ENCODE results near the gene UGT1A9. TPM values are rescaled to one million over a fixed set of nuclear protein-coding genes. Genes with fewer than 3 reads are reported as not detected.

UGT1A9 gene
- total RNA-seq, 1 experiment from 2014 or later: not detected

DNA sequence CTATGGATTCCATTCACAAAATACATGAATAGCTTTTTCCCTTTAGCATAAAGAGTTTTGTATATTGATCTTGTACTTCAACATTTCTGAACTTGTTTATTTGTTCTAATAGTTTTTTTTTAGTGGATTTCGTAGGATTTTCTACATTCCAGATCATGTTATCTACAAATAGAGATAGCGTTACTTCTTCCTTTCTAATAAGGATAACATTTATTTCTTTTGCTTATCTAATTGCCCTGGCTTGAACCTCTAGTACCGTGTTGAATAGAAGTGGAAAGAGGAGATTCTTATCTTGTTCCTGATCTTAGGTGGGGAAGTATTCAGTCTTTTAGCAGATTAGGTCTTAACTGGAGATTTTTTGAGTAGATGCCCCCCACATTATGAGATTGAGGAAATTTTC lies 30.5 kb downstream of the UGT1A9 start:
- Histone ChIP-seq H3K27me3 (ENCODE audit: insufficient read depth, low read depth) (no peaks in the 10 kb centered on the region), H3K9me2 (ENCODE audit: insufficient read depth) (no peaks in the 10 kb centered on the region), H3K79me2 (ENCODE audit: low read depth) (peaks cover 96% of the 10 kb centered on the region), H3K36me3 (ENCODE audit: low read depth) (peaks cover 79% of the 10 kb centered on the region), H3F3A (ENCODE audit: insufficient read depth, low read depth) (peaks cover 93% of the 10 kb centered on the region), H3K9me3 (ENCODE audit: insufficient read depth, low read depth) (no peaks in the 10 kb centered on the region), H3K27ac (peak overlapping the region; percentile 97), H2AFZ (no peak overlapping the region), H3K4me2 (peak overlapping the region; percentile 63), H3K4me1 (replicated peaks; ENCODE audit: insufficient read depth) (peaks cover 100% of the 10 kb centered on the region), H4K20me1 (ENCODE audit: insufficient read depth) (0 out of 2 replicates have a peak, but pooled peaks cover under 1% of the 10 kb centered on the region), H3K4me3 (0 out of 2 replicates have a peak overlapping the region, but pooled peaks have one; percentile 5)
- no peak for DNase-seq
- intact Hi-C loops (cut with micrococcal nuclease; ENCODE audit: unreplicated experiment): loop anchor here (10.0 kb wide), 1 partner anchor 1283 kb away; no protein-coding TSS in a partner anchor
- CTCF ChIA-PET: interaction anchor here (0.6 kb wide), 1 partner anchor 358 kb away, joined by 4 read pairs; no protein-coding TSS in a partner anchor
- POLR2A ChIA-PET (ENCODE audit: unreplicated experiment): interaction anchor here (0.5 to 1.4 kb wide), 3 partner anchors 10 to 280 kb away, joined by 3 to 16 read pairs (median 3); partner anchors contain the start of gene UGT1A6
- TF ChIP-seq, protein P1, sequence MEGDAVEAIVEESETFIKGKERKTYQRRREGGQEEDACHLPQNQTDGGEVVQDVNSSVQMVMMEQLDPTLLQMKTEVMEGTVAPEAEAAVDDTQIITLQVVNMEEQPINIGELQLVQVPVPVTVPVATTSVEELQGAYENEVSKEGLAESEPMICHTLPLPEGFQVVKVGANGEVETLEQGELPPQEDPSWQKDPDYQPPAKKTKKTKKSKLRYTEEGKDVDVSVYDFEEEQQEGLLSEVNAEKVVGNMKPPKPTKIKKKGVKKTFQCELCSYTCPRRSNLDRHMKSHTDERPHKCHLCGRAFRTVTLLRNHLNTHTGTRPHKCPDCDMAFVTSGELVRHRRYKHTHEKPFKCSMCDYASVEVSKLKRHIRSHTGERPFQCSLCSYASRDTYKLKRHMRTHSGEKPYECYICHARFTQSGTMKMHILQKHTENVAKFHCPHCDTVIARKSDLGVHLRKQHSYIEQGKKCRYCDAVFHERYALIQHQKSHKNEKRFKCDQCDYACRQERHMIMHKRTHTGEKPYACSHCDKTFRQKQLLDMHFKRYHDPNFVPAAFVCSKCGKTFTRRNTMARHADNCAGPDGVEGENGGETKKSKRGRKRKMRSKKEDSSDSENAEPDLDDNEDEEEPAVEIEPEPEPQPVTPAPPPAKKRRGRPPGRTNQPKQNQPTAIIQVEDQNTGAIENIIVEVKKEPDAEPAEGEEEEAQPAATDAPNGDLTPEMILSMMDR (conservative IDR thresholded peaks at IDR 0.05): no peak
- TF ChIP-seq EZH2 (IDR thresholded peaks at IDR 0.05; ENCODE audit: low read depth): no peak
- BruUV-seq (replicated peaks): no TSS peak

DNA sequence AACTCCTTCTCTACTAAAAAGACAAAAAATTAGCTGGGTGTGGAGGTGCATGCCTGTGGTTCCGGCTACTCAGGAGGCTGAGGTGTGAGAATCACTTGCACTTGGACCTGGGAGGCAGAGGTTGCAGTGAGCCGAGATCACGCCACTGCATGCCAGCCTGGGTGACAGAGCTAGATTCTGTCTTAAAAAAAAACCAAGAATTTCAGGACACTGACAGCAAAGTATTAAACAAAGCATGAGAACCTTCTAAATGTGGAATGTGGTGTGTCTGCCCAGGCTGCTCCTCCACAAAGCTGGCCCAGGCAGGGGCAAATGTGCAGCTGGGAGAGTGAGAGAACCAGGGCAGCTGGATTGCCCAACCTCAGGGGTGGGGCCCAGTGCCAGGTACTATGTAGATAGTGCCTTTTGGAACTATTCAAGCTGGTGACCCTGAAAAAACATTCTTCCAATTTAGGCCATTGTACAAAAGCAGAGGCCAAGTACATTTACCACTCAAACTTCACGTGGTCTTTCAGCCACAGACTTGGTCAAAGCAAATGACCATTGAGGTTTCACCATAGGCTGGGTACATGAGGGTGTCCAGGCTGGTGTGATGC lies 34.3 kb downstream of the UGT1A9 start:
- H3K4me3 ChIP-seq: peak overlapping the region; percentile 15; the same call in 1 of the 2 replicates
- no peak overlapping the region for H2AFZ ChIP-seq
- H3K27me3 ChIP-seq (ENCODE audit: insufficient read depth, low read depth): no peaks in the 10 kb centered on the region
- no TSS peak for BruUV-seq (replicated peaks)
- H3K4me2 ChIP-seq: peak overlapping the region; percentile 63
- intact Hi-C loops (cut with micrococcal nuclease; ENCODE audit: unreplicated experiment): loop anchor here (1.0 to 10.0 kb wide), 7 partner anchors 15 to 1279 kb away; partner anchors contain the start of gene DGKD
- POLR2A ChIA-PET (ENCODE audit: unreplicated experiment): interaction anchor here (0.5 to 1.6 kb wide), 12 partner anchors 8 to 292 kb away, joined by 3 to 53 read pairs (median 8); partner anchors contain the start of gene UGT1A6
- DNase-seq: peak; percentile 97
- no peaks in the 10 kb centered on the region for H3K9me3 ChIP-seq (ENCODE audit: insufficient read depth, low read depth)
- peaks cover 89% of the 10 kb centered on the region for H3K36me3 ChIP-seq (ENCODE audit: low read depth)
- peaks cover 8% of the 10 kb centered on the region; the same call in 1 of the 2 replicates for H4K20me1 ChIP-seq (ENCODE audit: insufficient read depth)
- CTCF ChIA-PET: interaction anchor here (0.6 to 1.0 kb wide), 2 partner anchors 127 to 257 kb away, joined by 3 to 5 read pairs; no protein-coding TSS in a partner anchor
- peaks cover 100% of the 10 kb centered on the region for H3K79me2 ChIP-seq (ENCODE audit: low read depth)
- TF ChIP-seq EZH2 (IDR thresholded peaks at IDR 0.05; ENCODE audit: low read depth): no peak
- TF ChIP-seq, protein P1 (conservative IDR thresholded peaks at IDR 0.05): no peak
- H3K4me1 ChIP-seq (replicated peaks; ENCODE audit: insufficient read depth): peaks cover 97% of the 10 kb centered on the region
- peaks cover 93% of the 10 kb centered on the region for H3F3A ChIP-seq (ENCODE audit: insufficient read depth, low read depth)
- no peaks in the 10 kb centered on the region for H3K9me2 ChIP-seq (ENCODE audit: insufficient read depth)
- H3K27ac ChIP-seq: peak overlapping the region; percentile 95

DNA sequence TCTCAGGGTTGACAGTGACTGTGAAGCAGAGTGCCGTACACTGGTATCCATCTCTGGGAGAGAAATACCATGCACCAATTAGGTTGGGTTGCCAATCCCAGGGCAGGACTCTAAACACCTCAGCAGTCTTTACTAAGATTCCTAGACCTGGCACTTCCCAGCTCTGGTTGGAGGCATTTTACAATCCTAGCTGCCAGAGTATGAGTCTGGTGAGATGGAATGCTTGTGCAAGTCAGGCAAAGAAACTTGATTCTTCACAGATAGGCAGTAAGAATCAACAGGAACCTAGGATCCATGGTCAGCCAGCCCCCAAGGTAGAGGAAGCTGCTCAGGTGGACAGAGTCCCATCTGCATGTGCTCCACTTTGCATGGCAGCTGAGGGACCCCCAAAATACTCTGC lies 35.0 kb downstream of the UGT1A9 start:
- BruUV-seq (replicated peaks): no TSS peak
- peaks cover 97% of the 10 kb centered on the region for H3K4me1 ChIP-seq (replicated peaks; ENCODE audit: insufficient read depth)
- H3K79me2 ChIP-seq (ENCODE audit: low read depth): peaks cover 100% of the 10 kb centered on the region
- peaks cover 10% of the 10 kb centered on the region; the same call in 1 of the 2 replicates for H4K20me1 ChIP-seq (ENCODE audit: insufficient read depth)
- no peaks in the 10 kb centered on the region for H3K9me2 ChIP-seq (ENCODE audit: insufficient read depth)
- TF ChIP-seq EZH2 (IDR thresholded peaks at IDR 0.05; ENCODE audit: low read depth): no peak
- TF ChIP-seq, protein P1 (conservative IDR thresholded peaks at IDR 0.05): no peak
- H3F3A ChIP-seq (ENCODE audit: insufficient read depth, low read depth): peaks cover 93% of the 10 kb centered on the region
- H3K9me3 ChIP-seq (ENCODE audit: insufficient read depth, low read depth): no peaks in the 10 kb centered on the region
- peaks cover 90% of the 10 kb centered on the region for H3K36me3 ChIP-seq (ENCODE audit: low read depth)
- intact Hi-C loops (cut with micrococcal nuclease; ENCODE audit: unreplicated experiment): loop anchor here (1.0 to 10.0 kb wide), 7 partner anchors 15 to 1278 kb away; partner anchors contain the start of gene DGKD
- H3K4me2 ChIP-seq: peak overlapping the region; percentile 63
- peak; percentile 69 to 89 for DNase-seq
- no peak overlapping the region for H3K4me3 ChIP-seq
- peak overlapping the region; percentile 95 for H3K27ac ChIP-seq
- ChIA-PET POLR2A (ENCODE audit: unreplicated experiment) (interaction anchor here (0.6 to 1.6 kb wide), 8 partner anchors 8 to 239 kb away, joined by 3 to 53 read pairs (median 8); no protein-coding TSS in a partner anchor), CTCF (no interaction called here)
- no peaks in the 10 kb centered on the region for H3K27me3 ChIP-seq (ENCODE audit: insufficient read depth, low read depth)
- H2AFZ ChIP-seq: no peak overlapping the region

All from PC-9 (cell line).